SKM-1 (cell line): Measurements from ENCODE around the gene REC114.
"Not testable (repeated sequence)": the region's sequence is repeated elsewhere in the genome, so short reads cannot be mapped to it uniquely, and the experiment has no call there.

Experiments used
- DNase-seq: peaks from one replicate; lab custom pipeline; 2025; ENCODE audit not compliant: unreplicated experiment; lab: John Stamatoyannopoulos, UW

The REC114 gene

DNA sequence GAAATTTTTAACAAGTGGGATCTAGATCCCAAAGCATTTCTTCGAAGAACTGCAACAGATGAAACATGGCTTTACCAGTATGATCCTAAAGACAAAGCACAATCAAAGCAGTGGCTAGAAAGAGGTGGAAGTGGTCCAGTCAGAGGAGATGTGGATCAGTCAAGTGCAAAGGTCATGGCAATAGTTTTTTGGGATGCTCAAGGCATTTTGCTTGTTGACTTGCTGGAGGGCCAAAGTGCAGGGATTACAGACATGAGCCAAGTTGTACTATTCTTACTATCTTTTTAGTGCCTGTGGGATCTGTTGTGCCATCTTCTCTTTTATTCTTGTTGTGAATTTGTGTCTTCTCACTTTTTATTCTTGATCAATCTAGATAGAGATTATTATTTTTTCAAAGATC, 82.0 kb downstream of the REC114 start:
- DNase-seq, result no peak

GRCh38 chr15:73527598-73527997, 84.6 kb downstream of the REC114 start:
- DNase-seq, result no peak

DNA sequence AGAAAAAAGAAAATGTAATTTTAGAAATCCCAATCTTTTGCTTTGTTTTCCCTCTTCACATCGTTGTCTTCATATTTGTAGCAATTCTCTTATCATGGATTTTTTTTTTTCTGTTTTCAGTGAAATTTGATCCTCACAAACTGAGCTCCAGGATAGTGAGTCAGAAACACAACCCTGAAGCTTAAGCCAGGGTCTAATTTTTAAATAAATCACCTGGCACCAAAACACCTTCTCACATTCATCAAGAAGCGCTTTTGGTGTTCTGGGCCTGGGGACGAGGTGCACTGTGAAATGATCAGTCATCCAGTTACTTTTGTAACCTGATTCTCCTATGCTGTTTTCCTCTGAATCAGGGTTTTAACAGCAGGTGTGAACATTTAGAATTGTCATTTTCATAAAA, 87.7 kb downstream of the REC114 start:
- no peak for DNase-seq

DNA sequence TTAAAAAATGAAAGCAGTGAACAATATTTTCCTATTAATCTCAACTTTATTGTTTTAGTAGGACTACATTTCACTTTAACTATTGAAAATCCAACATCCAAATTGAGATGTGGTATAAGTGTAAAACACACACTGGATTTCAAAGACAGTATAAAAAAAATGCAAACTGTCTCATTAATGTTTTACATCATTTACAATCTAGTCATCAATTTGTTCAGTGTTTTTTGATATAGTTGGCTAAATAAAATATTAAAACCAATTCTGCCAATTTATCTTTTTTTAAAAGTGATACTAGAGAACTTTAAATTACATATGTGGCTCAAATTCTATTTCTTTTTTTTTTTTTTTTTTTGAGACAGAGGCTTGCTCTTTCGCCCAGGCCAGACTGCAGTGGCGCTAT, 95.2 kb downstream of the REC114 start:
- DNase-seq, result no peak

DNA sequence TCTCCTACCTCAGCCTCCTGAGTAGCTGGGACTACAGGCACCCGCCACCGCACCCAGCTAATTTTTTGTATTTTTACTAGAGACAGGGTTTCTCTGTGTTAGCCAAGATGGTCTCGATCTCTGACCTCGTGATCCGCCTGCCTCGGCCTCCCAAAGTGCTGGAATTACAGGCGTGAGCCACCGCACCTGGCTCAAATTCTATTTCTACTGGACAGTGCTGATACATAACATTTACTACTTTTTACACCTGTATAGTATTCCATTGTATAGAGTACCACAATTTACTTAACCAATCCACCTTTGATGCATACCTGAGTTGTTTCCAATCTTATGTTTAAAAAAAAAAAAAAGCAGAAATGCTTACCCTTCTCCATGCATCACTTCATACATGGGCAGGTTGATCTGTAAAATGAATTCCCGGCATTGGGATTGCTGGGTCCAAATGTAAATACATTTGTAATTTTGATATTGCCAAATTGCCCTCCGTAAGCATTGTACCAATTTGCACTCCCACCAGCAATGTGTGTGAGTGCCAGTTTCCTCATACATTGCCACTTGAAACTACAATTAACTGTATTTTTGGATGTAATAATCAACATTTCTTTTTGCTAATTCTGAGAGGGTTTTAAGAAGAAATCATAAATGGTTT, 95.7 kb downstream of the REC114 start:
- DNase-seq, result no peak

DNA sequence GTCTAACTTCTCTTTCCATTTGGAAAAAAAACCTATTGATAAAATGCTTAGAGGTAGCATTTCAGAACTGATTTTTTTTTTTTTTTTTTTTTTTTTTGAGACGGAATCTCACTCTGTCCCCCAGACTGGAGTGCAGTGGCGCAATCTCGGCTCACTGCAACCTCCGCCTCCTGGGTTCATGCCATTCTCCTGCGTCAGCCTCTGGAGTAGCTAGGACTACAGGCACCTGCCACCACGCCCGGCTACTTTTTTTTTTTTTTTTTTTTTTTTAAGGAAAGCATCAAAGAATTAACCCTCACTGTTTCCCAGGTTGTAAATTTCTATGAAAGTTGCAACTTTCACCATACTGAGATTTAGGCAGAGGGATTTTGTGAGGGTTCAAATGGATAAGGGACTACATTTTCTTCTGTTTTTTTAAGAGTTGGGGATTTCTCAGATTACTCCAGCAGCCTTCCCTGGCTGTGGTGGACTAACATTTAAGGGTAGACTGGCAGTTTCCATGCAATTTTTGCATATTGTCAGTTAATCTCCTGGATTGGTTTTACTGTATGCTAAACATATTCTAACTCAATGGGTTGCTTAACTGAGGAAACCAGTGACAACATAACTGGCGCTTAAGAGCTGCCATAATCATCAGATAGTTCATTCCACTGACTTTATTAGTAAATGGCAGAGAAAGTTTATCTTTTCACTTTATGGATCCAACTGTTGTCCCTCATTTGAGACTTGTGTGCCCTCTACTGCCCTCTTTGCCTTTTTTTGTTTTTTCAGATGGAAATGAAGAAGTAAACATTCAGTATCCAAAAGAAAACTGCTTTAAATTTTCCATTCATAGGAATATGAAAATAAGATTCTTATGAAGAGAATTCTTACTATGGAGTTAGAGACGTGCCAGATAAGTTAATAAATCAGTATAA, 96.5 kb downstream of the REC114 start:
- no peak for DNase-seq

- no peak for DNase-seq
These were observed 97.2 kb downstream of the REC114 start for GRCh38 chr15:73540161-73540560.

- DNase-seq, result no peak
These were observed 98.5 kb downstream of the REC114 start for GRCh38 chr15:73541479-73541878.

DNA sequence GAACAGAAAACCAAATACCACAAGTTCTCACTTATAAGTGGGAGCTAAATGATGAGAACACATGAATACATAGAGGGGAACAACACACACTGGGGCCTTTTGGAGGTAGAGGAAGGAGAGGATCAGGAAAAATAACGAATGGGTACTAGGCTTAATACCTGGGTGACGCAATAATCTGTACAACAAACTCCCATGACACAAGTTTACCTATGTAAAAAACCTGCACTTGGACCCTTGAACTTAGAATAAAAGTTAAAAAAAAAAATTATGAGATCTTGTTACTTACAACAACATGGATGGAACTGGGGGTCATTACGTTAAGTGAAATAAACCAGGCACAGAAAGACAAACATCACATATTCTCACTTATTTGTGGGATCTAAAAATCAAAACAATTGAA, 106.0 kb downstream of the REC114 start:
- not testable (repeated sequence) for DNase-seq

- no peak for DNase-seq
These were observed 107.2 kb downstream of the REC114 start for GRCh38 chr15:73550190-73550589.

DNA sequence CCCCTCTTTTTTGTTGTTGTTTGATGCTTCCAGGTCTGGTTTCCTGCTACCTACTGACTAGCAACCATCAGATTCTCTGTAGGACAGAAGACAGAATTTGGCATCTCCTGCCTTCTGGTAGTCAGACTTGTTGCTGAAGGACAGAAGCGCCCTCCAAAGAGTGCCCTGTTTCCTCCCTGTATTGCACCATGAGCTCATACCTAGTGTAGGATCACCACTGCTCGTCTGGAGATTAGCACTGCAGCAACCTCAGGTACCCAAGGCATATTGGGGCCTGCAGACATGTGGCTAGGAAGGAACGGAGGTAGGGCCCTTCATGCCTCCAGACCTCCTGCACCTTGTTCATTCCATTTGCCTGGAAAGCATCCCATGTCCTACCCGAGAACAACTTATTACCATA, 112.1 kb downstream of the REC114 start:
- no peak for DNase-seq

DNA sequence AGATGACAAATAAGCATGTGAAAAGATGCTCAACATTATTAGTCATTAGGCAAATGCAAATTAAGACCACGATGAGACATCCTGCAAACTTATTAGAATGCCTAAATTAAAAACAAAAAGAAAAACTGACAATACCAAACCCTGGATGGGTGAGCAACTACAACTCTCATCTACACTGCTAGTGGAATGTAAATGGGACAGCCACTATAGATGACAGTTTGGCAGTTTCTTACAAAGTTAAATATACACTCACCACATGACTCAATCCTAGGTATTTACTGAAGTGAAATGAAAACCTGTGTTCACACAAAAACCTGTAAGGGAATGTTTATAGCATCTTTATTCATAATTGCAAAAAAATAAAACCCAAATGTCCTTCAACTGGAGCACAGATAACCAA, 115.6 kb downstream of the REC114 start:
- DNase-seq, result no peak

GRCh38 chr15:73560501-73561117, 117.6 kb downstream of the REC114 start:
- DNase-seq, result peak; percentile 25

GRCh38 chr15:73564255-73564654, 121.3 kb downstream of the REC114 start:
- peak; percentile 72 for DNase-seq

DNA sequence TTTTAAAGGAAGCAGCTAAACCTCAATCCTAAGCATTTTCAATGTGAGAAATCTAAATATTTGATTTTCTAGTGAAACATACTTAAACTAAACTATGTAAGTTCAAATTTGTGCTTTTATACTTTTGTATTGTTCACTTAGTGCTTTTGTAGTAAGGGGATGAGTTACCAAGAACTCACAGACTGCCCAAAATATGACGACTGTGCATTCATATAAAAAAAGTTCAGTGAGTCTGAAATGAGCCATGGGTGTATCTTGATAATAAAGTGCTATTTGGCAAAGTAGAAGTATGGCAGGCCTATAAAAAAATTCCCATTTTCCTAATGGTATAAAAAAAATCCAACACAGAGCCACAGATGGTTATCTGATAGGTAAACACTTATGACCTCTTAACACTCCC, 124.1 kb downstream of the REC114 start:
- DNase-seq, result no peak

DNA sequence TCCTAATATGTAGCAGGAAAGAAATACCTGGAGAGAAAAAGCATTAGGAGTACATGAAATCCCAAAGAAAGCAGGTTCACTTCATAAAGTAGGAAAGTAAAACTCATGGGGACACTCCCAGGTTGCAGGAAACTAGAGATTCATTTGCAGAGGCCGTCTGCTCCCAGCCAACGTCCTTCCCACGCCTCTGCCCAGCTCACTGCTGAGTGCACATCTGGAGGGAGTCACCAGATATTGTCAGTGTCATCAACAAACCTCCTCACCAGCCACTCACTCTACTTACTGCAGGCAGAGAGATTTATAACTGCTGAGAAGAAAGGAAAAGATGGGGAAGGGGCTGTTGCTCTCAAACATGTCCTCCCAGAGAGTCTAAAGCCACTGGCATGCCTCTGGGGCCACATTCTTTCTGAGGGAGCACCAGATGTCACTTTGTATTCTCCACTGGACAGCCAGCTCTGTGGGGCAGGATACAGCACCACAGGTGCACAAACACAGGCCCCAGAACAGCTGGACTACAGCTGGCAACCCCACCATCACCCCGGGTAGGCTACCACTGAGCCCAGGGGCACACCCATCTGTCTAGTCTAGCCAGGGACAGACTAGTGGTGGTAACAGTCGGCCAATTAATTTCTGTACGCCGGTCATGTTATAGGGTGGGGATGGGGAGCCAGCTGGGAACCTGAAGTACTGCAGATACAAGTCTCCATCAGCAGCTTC, 125.8 kb downstream of the REC114 start:
- DNase-seq, result no peak

- DNase-seq, result no peak
These were observed 126.4 kb downstream of the REC114 start for GRCh38 chr15:73569361-73569760.

GRCh38 chr15:73570355-73571032, 127.5 kb downstream of the REC114 start:
- DNase-seq, result no peak

- no peak for DNase-seq
These were observed 128.4 kb downstream of the REC114 start for GRCh38 chr15:73571346-73571745.

DNA sequence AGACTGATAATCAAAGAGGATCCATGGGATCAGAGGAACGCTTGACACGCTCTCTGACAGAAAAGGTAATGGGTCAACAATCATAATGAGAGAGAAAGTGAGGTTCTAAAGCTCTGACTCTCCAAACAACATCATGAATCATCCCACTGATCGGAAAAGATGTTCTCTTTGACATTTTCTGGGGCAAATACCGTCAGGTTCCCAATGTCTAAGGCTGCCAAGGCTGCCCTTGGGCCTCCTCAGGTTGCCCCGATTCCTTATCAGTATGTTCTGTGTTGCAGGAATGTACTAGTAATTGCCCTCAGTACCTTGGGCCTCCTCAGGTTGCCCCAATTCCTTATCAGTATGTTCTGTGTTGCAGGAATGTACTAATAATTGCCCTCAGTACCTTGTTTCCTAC, 129.3 kb downstream of the REC114 start:
- DNase-seq, result no peak

GRCh38 chr15:73573037-73573436, 130.1 kb downstream of the REC114 start:
- no peak for DNase-seq
